Stimulated activated CD4-positive, alpha-beta T cell treated with anti-CD3 and anti-CD28 coated beads, Interleukin-2, amount 100 ng/mL, for 24 hours (primary cell): ENCODE data around the gene GTF2A1.
"Not testable (repeated sequence)": the region's sequence is repeated elsewhere in the genome, so short reads cannot be mapped to it uniquely, and the experiment has no call there.

Experiments
- DNase-seq, 2 donors: peaks; one replicate each; pipeline ENCODE4 v3.0.0-alpha.2; 2020

Gene GTF2A1

DNA sequence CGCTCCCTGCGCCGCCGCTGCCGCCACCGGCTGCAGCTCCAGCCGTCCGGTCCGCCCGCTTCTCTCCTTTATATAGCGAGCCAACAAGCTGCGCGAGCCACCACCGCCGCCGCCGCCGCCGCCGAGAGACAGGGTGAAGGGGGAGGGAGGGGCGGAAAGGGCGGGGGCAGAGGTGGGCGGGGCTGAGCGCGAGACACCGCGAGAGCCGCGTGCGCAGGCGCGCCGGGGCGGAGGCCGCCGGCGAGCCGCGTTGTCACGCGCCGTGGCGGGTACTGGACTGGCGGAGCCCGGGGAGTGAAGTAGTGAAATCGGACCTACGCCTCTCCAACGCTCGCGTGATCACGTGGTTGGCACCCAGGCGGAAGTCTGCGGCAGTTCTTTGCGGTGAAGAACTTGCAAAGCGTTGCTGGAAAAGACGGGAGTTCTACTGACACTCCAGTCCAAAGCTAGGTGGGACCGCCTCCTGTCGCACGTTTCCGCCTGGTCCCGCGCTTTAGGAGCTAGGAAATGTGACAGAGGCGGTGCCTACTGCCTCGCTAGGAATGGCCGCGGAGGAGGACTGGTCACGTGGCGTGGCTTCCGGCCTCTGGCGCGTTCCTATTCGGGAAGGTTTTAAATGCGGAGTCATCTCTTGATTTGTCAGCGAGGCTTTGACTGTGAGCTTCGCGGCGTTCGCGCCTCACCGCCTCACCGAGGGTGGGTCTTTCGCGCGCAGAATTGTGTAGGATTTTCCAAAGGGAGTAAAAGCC lies at the start of gene GTF2A1:
TSS of gene GTF2A1 (minus strand) at position 130 of the 749 bp plus-strand sequence. CDS start 441 bp downstream, outside the sequence.
- DNase-seq: peak; percentile 90

DNA sequence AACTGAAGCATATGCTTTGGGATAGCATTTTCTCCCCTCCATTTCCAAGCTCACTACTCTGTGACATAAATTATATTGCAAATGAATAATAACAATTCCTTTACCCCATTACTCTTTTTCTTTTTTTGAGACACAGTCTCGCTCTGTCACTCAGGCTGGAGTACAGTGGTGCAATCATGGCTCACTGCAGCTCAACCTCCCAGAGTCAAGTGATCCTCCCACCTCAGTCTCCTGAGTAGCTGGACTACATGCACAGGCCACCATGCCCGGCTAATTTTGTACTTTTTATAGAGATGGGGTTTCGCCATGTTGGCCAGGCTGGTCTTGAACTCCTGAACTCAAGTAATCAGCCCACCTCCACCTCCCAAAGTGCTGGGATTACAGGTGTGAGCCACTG lies 49.2 kb upstream of the GTF2A1 start:
- DNase-seq: no peak

GRCh38 chr14:81269100-81269978 lies 48.6 kb upstream of the GTF2A1 start:
- peak in 1 of 2 donors; percentile 19 for DNase-seq

DNA sequence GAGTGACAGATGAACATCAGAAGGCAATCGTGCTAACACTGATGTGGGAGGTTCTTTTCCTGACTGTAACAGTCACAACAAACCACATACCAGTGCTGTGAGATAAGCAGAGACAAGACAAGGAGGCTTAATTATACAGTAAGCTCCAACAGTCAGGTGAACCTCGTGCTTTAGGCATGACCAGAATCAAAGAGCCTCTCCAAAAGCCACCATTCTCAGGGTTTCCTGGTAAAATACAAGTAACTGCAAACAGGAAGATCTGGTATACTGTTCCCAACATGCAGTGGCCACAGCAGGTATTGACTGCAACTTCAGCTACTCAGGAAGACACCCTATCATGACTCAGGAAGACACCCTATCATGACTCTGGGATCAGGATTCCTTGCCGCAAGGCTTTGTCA lies 47.3 kb upstream of the GTF2A1 start:
- DNase-seq: no peak

- no peak for DNase-seq
Observed at GRCh38 chr14:81265636-81266169, 44.9 kb upstream of the GTF2A1 start.

GRCh38 chr14:81264671-81265070 lies 43.9 kb upstream of the GTF2A1 start:
- no peak for DNase-seq

DNA sequence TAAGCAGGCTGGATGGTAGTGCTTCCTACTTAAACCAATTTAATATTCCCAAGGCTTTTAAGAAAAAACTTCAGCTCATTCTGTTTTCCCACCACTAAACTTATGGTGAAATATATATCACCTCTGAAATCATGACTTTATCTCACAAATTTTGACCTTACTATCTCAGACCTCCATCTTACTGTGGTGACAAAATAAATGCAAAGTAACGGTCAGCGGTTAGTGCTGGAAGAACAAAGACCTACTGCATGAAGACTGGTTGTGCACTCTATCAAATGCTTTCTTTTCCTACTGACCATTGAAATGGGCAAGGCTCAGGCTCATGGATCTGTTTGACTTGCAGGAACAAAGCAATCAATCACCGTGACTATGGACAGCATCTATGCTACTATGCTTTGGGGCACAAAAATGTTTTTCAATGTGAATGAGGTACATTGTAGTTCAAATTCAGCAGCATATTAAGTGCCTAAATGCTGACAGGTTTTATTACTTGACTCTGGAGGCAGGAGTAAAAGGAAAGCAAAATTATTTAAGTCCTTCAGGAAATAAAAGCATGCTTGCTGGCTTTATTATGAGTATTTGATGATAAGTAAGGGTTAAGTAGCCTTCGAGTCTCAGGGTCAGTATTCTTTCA lies 43.1 kb upstream of the GTF2A1 start:
- no peak for DNase-seq

DNA sequence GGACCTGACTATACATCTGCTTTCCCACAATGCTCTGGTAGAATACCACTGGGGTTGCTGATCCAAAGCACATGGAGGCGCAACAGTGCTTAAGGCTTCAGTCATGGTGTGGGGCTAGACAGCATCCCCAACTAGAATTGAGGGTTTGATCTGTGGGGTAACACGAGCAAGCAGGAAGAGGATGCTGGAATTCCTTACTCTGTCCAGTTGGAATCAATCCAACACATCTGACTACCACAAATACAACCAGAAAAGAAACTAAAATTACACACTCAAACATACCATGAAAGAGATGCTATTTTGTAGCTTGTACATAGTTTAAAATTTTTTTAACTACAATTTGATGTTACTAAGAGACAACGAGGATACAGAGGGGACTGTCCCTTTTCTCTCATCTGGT lies 40.4 kb upstream of the GTF2A1 start:
- DNase-seq: no peak

GRCh38 chr14:81260732-81261131 lies 40.0 kb upstream of the GTF2A1 start:
- DNase-seq: no peak

DNA sequence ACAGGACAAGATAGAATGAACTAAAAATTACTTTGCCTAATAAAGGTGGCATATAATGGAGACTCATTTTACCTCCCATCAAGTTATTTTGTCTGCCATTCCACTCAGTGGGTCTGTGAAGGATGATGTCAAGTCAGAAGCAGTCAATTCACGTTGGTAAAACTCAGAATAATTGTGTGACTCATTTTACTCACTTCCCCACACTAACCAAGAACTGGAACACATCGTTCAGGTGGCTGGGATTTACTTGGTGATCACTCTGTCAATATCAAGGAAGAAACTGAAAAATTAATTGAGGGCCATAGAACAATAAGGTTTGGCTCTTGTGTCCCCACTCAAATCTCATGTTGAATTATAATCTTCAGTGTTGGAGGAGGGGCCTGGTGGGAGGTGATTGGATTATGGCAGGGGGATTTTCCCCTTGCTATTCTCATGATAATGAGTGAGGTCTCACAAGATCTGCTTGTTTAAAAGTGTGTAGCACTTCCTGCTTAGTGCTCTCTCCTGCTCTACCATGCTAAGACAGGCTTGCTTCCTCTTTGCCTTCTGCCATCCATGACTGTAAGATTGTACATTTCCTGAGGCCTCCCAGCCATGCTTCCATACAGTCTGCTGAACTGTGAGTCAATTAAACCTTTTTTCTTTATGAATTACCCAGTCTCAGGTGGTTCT lies 35.7 kb upstream of the GTF2A1 start:
- DNase-seq: no peak

- no peak for DNase-seq
Observed at GRCh38 chr14:81252278-81252677, 31.5 kb upstream of the GTF2A1 start.

DNA sequence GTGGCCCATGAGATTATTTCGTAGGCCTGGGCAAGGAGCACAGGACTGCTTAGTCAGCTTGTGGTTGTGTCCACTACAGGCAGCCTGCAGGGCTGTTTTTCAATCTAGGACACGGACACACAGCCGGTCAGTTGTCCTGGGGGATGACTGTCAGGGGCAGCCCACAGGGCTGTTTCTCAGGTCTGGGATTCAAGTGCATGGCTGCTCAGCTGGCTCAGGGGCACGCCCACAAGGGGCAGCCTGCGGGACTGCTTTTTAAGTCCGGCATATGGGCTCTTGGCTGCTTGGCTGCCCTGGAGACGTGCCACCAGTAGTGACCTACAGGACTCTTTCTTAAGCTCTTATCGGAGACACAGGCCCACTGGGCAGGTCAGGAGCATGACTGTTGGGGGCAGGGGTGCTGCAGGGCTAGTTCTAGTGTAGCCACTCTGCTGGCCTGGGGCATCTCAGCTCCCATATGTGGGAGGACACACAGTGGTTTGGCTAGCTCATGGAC lies 26.6 kb upstream of the GTF2A1 start:
- no peak for DNase-seq

DNA sequence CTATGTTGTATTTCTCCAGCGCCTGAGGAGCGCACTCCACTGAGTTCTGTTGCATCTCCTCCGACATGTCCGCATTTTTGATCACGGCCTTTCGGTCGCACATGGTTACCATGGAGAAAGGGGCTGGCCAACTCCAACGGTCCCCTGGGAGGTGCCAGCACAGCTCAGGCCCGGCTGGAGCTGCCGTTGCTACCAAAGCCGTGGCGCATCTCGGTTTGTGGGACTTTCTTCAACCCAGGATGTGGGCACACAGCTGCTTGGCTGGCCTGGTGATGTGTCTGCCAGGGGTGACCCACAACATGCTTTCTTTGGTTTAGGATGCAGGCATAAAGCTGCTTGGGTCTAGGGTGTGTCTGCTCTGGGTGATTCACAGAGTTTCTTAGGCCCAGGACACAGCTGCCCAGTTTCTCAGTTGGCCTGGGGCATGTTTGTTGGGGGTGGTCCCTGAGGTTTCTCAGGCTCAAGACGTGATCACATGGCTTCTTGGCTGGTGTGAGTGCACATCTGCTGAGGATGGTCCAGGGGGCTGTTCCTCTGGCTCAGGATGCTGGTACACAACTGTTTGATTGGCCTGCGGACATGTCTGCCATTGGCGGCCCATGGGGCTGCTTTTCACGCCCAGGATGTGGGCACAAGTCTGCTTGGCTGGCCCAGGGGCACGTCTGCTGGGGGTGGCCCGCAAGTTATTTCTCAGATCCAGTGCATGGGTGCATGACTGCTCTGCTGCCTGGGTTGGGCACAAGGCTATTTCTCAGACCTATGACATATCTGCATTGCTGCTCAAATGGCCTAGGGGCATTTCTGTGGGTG lies 25.9 kb upstream of the GTF2A1 start:
- DNase-seq: no peak

- DNase-seq: no peak
Observed at GRCh38 chr14:81245771-81246170, 25.0 kb upstream of the GTF2A1 start.

DNA sequence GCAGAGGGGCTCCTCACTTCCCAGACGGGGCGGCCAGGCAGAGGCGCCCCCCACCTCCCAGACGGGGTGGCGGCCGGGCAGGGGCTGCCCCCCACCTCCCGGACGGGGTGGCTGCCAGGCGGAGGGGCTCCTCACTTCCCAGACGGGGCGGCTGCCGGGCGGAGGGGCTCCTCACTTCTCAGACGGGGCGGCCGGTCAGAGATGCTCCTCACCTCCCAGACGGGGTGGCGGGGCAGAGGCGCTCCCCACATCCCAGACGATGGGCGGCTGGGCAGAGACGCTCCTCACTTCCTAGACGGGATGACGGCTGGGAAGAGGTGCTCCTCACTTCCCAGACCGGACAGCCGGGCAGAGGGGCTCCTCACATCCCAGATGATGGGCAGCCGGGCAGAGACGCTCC lies 23.7 kb upstream of the GTF2A1 start:
- DNase-seq: not testable (repeated sequence)

DNA sequence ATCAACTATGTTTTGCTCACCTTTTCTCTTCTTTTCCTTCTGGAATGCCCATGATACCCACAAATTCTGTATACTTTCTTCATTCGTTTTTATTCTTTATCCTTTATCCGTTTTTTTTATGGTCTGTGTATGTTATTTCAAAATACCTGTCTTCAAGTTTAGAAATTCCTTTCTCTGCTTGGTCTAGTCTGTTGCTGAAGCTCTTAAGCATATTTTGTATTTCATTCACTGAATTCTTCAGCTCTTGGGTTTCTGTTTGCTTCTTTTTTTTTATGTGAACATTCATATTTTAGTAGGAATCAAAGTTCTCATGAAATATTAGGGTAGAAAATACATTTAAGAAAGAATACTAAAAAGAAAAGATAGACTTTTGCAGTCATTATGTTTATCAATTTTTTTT lies 22.7 kb upstream of the GTF2A1 start:
- DNase-seq: no peak

DNA sequence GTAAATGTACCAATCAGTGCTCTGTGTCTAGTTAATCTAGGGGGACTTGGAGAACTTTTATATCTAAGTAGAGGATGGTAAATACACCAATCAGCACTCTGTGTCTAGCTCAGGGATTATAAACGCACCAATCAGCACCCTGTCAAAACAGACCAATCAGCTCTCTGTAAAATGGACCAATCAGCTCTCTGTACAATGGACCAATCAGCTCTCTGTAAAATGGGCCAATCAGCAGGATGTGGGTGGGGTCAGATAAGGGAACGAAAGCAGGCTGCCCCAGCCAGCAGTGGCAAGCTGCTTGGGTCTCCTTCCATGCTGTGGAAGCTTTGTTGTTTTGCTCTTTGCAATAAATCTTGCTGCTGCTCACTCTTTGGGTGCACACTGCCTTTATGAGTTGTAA lies 16.1 kb upstream of the GTF2A1 start:
- not testable (repeated sequence) for DNase-seq

DNA sequence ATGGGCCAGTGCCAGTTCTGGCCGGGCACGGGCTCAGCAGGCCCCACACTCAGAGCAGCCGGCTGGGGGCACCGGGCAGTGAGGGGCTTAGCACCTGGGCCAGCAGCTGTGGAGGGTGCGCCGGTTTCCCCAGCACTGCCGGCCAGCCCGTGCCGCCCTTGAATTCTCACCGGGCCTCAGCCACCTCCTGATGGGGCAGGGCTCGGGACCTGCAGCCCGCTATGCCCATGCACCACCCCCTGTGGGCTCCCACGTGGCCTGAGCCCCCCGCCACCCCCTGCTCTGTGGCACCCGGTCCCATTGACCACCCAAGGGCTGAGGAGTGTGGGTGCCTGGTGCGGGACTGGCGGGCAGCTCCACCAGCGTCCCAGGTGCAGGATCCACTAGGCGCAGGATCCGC lies 15.4 kb upstream of the GTF2A1 start:
- DNase-seq: no peak

- DNase-seq: no peak
Observed at GRCh38 chr14:81235096-81235495, 14.3 kb upstream of the GTF2A1 start.

DNA sequence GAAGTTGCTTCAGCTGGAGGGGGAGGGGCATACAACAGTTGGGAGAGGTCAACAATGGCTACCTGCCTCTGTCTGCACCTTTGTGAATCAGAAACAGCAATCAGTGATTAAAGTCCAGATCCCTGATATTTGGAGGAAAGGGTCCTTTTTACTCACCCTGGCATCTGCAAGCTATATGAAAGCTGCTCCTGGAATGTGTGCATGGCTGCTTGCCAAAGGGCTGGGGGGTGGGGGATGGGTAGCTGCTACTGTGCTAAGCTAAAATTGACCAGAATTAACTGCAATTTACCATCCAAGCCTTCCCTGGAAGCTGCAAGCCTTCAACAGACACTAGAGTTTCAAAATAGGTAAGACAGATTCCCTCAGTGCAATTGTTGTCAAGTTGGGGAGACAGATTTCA lies 13.5 kb upstream of the GTF2A1 start:
- DNase-seq: no peak

- DNase-seq: no peak
Observed at GRCh38 chr14:81233615-81234014, 12.9 kb upstream of the GTF2A1 start.

GRCh38 chr14:81231540-81231939 lies 10.8 kb upstream of the GTF2A1 start:
- no peak for DNase-seq
